Transverse colon (tissue), 4 donors: ENCODE data around the gene TMTC1. TPM values are rescaled to one million over a fixed set of nuclear protein-coding genes. Genes with fewer than 3 reads are reported as not detected.

ENCODE experiments used
- DNase-seq: peaks from one replicate; pipeline ENCODE4 v3.0.0-alpha.2; 2019
- H3K27ac ChIP-seq, 4 donors: fragments of 200-600 bp; sonication (generic); 2 replicates each; pipeline ENCODE4 v1.5.1; 2016 to 2018; ENCODE audit warnings: inconsistent platforms in 4 of 4
- H3K27me3 ChIP-seq: fragments of 200-600 bp; sonication (generic); 2 replicates; pipeline ENCODE4 v1.5.1; 2017; ENCODE audit warnings: inconsistent platforms
- H3K36me3 ChIP-seq, 4 donors: fragments of 200-600 bp; sonication (generic); 2 replicates each; pipeline ENCODE4 v1.5.1; 2017 to 2019; ENCODE audit warnings: inconsistent platforms in 4 of 4
- H3K4me1 ChIP-seq, 4 donors: fragments of 200-600 bp; sonication (generic); 2 replicates each; pipeline ENCODE4 v1.5.1; 2017 to 2020; ENCODE audit warnings: inconsistent platforms in 4 of 4
- H3K4me3 ChIP-seq, 4 donors: fragments of 200-600 bp; sonication (generic); 1 replicate in 1 of 4; 2 replicates in 3 of 4; pipeline versions ENCODE4 v1.5.1 to v1.6.1; 2017 to 2019; ENCODE audit warnings: inconsistent platforms in 4 of 4
- H3K9me3 ChIP-seq, 2 donors: fragments of 200-600 bp; sonication (generic); 2 replicates each; pipeline ENCODE4 v1.5.1; 2017 to 2019; ENCODE audit warnings: inconsistent platforms in 2 of 2
- EP300 ChIP-seq: sonication (generic); formaldehyde crosslinking; IDR thresholded peaks from one replicate; pipeline ENCODE4 v1.6.1; 2017; ENCODE audit warnings: antibody characterized with exemption, low read depth
- POLR2A ChIP-seq: fragments of 450-650 bp; IDR thresholded peaks from one replicate; pipeline ENCODE4 v1.6.1; 2016; ENCODE audit warnings: antibody characterized with exemption, mild to moderate bottlenecking, moderate library complexity
- POLR2AphosphoS5 ChIP-seq, 3 donors: sonication (generic); formaldehyde crosslinking; IDR thresholded peaks; one replicate each; pipeline ENCODE4 v1.6.1; 2016; ENCODE audit warnings: antibody characterized with exemption in 3 of 3
- WGBS, 2 donors: methylation state at CpG; one replicate each; pipeline ENCODE4 v1.1.5; 2018; ENCODE audit warnings: low coverage in 1 of 2; 5-methylcytosine and 5-hydroxymethylcytosine counted together
- in situ Hi-C, 4 donors: fragments of 200-750 bp; cut with MboI; loops; one replicate each; pipeline versions ENCODE4 v1.15.0 to v1.15.1; 2017; ENCODE audit warnings: low sequenced_read_pairs in 3 of 4, low pct_ligation_motif_present in 1 of 4, low pct_unique_long_range_greater_than_20kb in 1 of 4
- intact Hi-C: fragments of 100-400 bp; cut with DNase I; formaldehyde crosslinking; loops from one replicate; pipeline ENCODE4 v1.15.1; 2023; ENCODE audit warnings: low total_unique reads
- total RNA-seq, 4 donors: library from RNA; depleted of rRNA; stranded (reverse); fragments of >200 nt; gene quantifications; one replicate each; pipeline ENCODE4 v1.1.0, GENCODE V29; 2016
- TF ChIP-seq, protein P1 (sequence below), 5 experiments: fragments of 200-600 bp in 3 of 5; fragments of 450-650 bp in 2 of 5; sonication (generic) in 3 of 5; IDR thresholded peaks; 1 replicate in 2 of 5; 2 replicates in 3 of 5; pipeline ENCODE4 v1.5.1; 2016 to 2017; ENCODE audit warnings: antibody characterized with exemption in 5 of 5, inconsistent platforms in 3 of 5, mild to moderate bottlenecking in 2 of 5, moderate library complexity in 1 of 5

TMTC1 gene
- total RNA-seq, 4 donors from 2014 or later = 10.2 to 26.9 (median 16.9) TPM

DNA sequence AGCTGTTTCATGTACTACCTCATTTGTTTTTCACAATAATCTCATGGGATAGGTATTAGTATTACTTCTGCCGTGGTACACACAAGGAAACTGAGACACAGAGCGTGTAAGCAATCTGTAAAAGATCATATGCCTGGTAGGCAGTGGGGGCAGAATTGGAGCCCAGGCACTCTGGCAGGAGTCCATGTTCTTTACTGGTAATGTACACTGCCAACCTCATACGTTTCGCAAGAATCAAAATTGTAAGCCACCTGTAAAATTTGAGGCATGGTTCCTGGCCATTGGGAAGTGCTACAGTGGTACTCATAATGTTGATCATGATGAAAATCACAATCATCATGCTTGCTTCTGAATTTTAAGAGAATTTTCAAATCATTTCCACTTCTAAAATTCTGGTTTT is 40.7 kb downstream of the TMTC1 start:
- intact Hi-C loops (no loop called here), in situ Hi-C loops (no loop called here)
- 40 to 77% methylated on average over 1 to 4 of the region's 4 CpGs for WGBS, 2 donors
- H3K4me3 ChIP-seq = no peak overlapping the region
- no peaks in the 10 kb centered on the region for H3K27me3 ChIP-seq
- H3K4me1 ChIP-seq = no peaks in the 10 kb centered on the region
- no peak for DNase-seq
- H3K27ac ChIP-seq = no peak overlapping the region
- no peaks in the 10 kb centered on the region for H3K36me3 ChIP-seq
- no peaks in the 10 kb centered on the region for H3K9me3 ChIP-seq
- TF ChIP-seq EP300 = no peak
- TF ChIP-seq, protein P1, sequence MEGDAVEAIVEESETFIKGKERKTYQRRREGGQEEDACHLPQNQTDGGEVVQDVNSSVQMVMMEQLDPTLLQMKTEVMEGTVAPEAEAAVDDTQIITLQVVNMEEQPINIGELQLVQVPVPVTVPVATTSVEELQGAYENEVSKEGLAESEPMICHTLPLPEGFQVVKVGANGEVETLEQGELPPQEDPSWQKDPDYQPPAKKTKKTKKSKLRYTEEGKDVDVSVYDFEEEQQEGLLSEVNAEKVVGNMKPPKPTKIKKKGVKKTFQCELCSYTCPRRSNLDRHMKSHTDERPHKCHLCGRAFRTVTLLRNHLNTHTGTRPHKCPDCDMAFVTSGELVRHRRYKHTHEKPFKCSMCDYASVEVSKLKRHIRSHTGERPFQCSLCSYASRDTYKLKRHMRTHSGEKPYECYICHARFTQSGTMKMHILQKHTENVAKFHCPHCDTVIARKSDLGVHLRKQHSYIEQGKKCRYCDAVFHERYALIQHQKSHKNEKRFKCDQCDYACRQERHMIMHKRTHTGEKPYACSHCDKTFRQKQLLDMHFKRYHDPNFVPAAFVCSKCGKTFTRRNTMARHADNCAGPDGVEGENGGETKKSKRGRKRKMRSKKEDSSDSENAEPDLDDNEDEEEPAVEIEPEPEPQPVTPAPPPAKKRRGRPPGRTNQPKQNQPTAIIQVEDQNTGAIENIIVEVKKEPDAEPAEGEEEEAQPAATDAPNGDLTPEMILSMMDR (IDR thresholded peaks at IDR 0.05) = no peak

DNA sequence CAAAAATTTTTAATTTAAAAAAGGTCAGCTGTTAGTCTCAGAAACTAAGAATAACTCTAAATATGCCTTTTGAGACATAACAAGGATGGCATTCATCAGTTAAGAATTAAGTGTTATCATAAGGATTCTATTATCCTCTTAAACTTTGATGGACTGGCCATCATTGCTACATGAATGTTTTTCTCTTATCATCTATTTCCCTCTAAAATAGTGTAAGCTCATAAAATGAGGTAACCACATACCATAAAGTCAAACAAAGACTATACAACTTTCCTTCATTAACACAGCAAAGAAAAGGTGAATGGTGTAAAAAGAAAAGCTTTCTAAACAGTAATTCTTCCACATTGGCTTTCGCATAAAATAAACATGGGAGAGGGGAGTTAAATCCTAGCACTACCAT is 41.1 kb downstream of the TMTC1 start:
- no peaks in the 10 kb centered on the region for H3K9me3 ChIP-seq
- H3K27ac ChIP-seq = no peak overlapping the region
- TF ChIP-seq POLR2A (no peak), EP300 (no peak), POLR2AphosphoS5 (IDR thresholded peaks at IDR 0.05) (no peak)
- TF ChIP-seq, protein P1 (IDR thresholded peaks at IDR 0.05) = no peak
- peaks cover 0 to 1% (median 0%) of the 10 kb centered on the region in 4 donors for H3K4me1 ChIP-seq
- no peaks in the 10 kb centered on the region for H3K36me3 ChIP-seq
- in situ Hi-C loops (no loop called here), intact Hi-C loops (no loop called here)
- WGBS, 2 donors = 68 to 81% methylated on average over 1 of the region's 1 CpG
- H3K27me3 ChIP-seq = no peaks in the 10 kb centered on the region
- DNase-seq = no peak
- no peak overlapping the region for H3K4me3 ChIP-seq

DNA sequence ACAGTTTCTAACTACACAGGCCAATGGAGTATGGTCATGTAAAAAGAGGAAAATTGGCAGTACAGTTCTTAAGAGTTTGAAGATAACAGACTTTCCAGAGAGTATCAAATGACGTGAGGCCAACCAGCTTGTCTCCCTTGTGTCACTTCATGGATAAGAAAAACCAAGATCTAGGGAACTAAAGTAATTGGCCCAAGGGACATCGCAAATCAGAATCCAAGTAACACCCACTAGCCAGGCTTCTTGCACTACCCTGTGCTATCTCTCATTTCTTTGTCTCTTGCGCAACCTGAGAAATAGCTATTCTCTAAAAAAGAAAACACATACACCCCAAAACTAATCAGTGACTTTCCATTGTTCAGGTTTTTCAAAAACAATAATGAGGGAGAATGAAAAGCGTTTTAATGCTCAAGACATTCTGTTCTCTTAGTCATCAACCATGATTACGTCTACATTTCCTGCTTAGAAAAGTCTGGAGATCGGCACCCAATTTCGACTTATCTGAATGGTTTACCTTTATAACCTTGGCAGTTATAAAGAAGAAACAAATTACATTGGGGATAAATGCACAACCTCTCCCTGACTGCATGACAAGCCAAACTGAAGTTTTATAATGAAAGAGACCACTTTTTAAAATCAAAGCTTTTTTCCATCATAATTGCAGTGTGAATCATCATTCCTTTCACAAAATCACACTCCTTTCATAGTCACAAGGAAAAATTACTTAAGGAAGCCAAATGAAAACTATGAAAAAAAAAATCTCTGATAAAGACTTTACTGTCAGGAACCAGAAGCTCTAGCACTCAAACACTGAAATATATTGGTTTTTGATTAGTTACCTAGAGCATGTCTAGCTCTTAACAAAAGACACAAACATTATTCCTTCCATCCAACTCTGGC is 42.1 kb downstream of the TMTC1 start:
- Histone ChIP-seq H3K9me3 (no peaks in the 10 kb centered on the region), H3K36me3 (no peaks in the 10 kb centered on the region), H3K27me3 (no peaks in the 10 kb centered on the region), H3K27ac (peak overlapping the region in 1 of 4 donors; percentile 15), H3K4me1 (peaks cover 0 to 2% (median 0%) of the 10 kb centered on the region in 4 donors), H3K4me3 (no peak overlapping the region)
- TF ChIP-seq POLR2AphosphoS5 (IDR thresholded peaks at IDR 0.05) (peak in 1 of 3 donors; percentile 13), EP300 (no peak), POLR2A (no peak)
- TF ChIP-seq, protein P1 (IDR thresholded peaks at IDR 0.05) = no peak
- in situ Hi-C loops (no loop called here), intact Hi-C loops (no loop called here)
- no peak for DNase-seq
- WGBS, 2 donors = 74 to 89% methylated on average over 6 to 7 of the region's 7 CpGs

DNA sequence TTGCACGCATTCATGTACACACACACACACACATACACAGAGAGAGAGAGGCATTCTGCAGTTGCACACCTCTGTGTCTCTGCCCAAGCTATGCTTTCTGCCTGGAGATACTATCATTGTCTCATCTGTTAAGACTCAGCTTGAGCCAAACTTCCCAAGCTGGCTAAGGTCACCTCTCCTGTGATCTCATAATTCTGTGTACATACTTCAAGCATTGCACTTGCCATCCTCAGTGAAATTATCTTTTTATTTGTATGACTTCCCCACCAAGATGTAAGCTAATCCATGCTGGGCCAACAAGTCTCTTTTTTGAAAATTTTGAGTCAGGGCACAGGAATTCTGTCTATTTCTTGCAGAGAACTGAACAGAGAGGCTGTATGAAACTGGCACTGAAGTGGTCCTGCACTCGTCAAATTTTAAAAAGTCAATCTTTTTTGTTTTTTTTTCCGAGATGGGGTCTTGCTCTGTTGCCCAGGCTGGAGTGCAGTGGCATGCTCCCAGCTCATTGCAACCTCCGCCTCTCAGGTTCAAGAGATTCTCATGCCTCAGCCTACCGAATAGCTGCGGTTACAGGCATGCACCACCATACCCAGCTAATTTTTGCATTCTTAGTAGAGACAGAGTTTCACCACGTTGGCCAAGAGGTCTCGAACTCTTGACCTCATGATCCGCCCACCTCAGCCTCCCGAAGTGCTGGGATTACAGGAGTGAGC is 44.3 kb downstream of the TMTC1 start:
- no peak overlapping the region for H3K27ac ChIP-seq
- H3K9me3 ChIP-seq = no peaks in the 10 kb centered on the region
- TF ChIP-seq EP300 (no peak), POLR2AphosphoS5 (IDR thresholded peaks at IDR 0.05) (no peak), POLR2A (no peak)
- TF ChIP-seq, protein P1 (IDR thresholded peaks at IDR 0.05) = no peak
- 60 to 84% methylated on average over 2 to 10 of the region's 10 CpGs for WGBS, 2 donors
- H3K36me3 ChIP-seq = no peaks in the 10 kb centered on the region
- H3K27me3 ChIP-seq = no peaks in the 10 kb centered on the region
- H3K4me1 ChIP-seq = peaks cover 0 to 7% (median 4%) of the 10 kb centered on the region in 4 donors
- no peak for DNase-seq
- in situ Hi-C loops (no loop called here), intact Hi-C loops (no loop called here)
- no peak overlapping the region for H3K4me3 ChIP-seq
